ENCODE results near the gene CHST5.

The CHST5 gene

GRCh38 chr16:75481475-75481874, 54.4 kb downstream of the CHST5 start:
- H3K9me3 ChIP-seq (ENCODE audit: control insufficient read depth in 1 of 2, low read length in 2 of 2), result no peaks in the 10 kb centered on the region
- H3K36me3 ChIP-seq (ENCODE audit: control insufficient read depth in 1 of 2, insufficient read depth in 2 of 2, low read length in 2 of 2), result no peaks in the 10 kb centered on the region
- no peak overlapping the region for H3K9ac ChIP-seq (ENCODE audit: low read depth in 1 of 2, low read length in 2 of 2)

DNA sequence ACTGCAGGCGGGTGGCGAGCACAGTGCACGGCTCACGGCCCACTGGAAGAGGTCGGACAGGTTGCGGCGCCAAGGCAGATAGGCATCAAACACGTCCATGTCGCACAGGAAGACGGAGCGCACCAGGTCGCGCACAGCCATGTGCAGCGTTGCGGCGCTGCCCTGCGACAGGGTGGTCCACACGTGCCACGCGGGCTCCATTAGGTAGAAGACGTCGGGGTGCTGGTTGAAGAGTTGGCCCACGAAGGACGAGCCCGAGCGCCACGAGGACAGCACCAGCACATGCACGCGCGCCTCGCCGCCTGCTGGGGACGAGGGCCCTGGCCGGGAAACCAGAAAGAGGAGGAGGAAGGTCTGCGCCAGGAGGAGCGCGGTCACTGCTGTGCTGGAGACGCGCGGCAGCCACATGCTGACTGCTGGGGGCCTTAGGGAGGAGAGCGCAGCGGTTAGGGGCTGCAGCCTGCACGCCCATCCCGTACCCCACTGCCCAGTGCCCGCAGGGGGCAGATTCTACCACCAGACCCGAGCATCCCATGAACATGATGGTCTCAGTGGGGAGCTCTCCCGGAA, 56.4 kb downstream of the CHST5 start:
- Histone ChIP-seq H3K9ac (ENCODE audit: low read depth in 1 of 2, low read length in 2 of 2) (no peak overlapping the region), H3K27me3 (ENCODE audit: control insufficient read depth in 1 of 2, insufficient read depth in 2 of 2, low read length in 2 of 2) (no peaks in the 10 kb centered on the region), H3K4me1 (ENCODE audit: control insufficient read depth in 1 of 2, insufficient read depth in 2 of 2, low read length in 2 of 2) (peaks cover 7 to 8% of the 10 kb centered on the region in 2 donors), H3K4me3 (ENCODE audit: low read depth in 1 of 2, low read length in 2 of 2) (no peak overlapping the region), H3K9me3 (ENCODE audit: control insufficient read depth in 1 of 2, low read length in 2 of 2) (no peaks in the 10 kb centered on the region), H3K36me3 (ENCODE audit: control insufficient read depth in 1 of 2, insufficient read depth in 2 of 2, low read length in 2 of 2) (no peaks in the 10 kb centered on the region), H3K27ac (ENCODE audit: low read depth, low read length) (no peak overlapping the region)

More at GRCh38 chr16:75481475-75481874, 54.4 kb downstream of the CHST5 start:
- Histone ChIP-seq H3K27me3 (ENCODE audit: control insufficient read depth in 1 of 2, insufficient read depth in 2 of 2, low read length in 2 of 2) (no peaks in the 10 kb centered on the region), H3K4me1 (ENCODE audit: control insufficient read depth in 1 of 2, insufficient read depth in 2 of 2, low read length in 2 of 2) (peaks cover 16 to 19% of the 10 kb centered on the region in 2 donors), H3K27ac (ENCODE audit: low read depth, low read length) (no peak overlapping the region), H3K4me3 (ENCODE audit: low read depth in 1 of 2, low read length in 2 of 2) (no peak overlapping the region)

Data from duodenal mucosa (tissue), 2 donors.